ENCODE measurements around the gene NOP10.
"Not testable (repeated sequence)": the region's sequence is repeated elsewhere in the genome, so short reads cannot be mapped to it uniquely, and the experiment has no call there.

Gene NOP10

GRCh38 chr15:34358367-34358766 is 15.4 kb upstream of the NOP10 start:
- no peak for DNase-seq

GRCh38 chr15:34357653-34358052 is 14.7 kb upstream of the NOP10 start:
- no peak for DNase-seq

- no peak for DNase-seq
Observed at GRCh38 chr15:34355241-34355640, 12.3 kb upstream of the NOP10 start.

- DNase-seq: no peak
Observed at GRCh38 chr15:34354286-34354685, 11.3 kb upstream of the NOP10 start.

- DNase-seq: no peak
Observed at GRCh38 chr15:34353627-34354026, 10.7 kb upstream of the NOP10 start.

- DNase-seq: not testable (repeated sequence)
Observed at GRCh38 chr15:34352996-34353395, 10.1 kb upstream of the NOP10 start.

- DNase-seq: no peak
Observed at GRCh38 chr15:34349769-34350168, 6.8 kb upstream of the NOP10 start.

GRCh38 chr15:34348735-34349300 is 5.9 kb upstream of the NOP10 start:
- DNase-seq: no peak

GRCh38 chr15:34347951-34348638 is 5.2 kb upstream of the NOP10 start:
- DNase-seq: no peak

- DNase-seq: peak; percentile 10
Observed at GRCh38 chr15:34342213-34342736, 661 bp downstream of the NOP10 start.

GRCh38 chr15:34341381-34342212 is 1.3 kb downstream of the NOP10 start:
- no peak for DNase-seq

- DNase-seq: no peak
Observed at GRCh38 chr15:34339946-34340345, 3.0 kb downstream of the NOP10 start.

- DNase-seq: no peak
Observed at GRCh38 chr15:34338347-34338746, 4.6 kb downstream of the NOP10 start.

- DNase-seq: peak; percentile 90
Observed at GRCh38 chr15:34337557-34338306, 5.2 kb downstream of the NOP10 start, which contains the start of gene SLC12A6. TSS of gene SLC12A6 (minus strand) at chr15:34337781. CDS start at chr15:34336680, 1,101 bp downstream.

- peak; percentile 68 for DNase-seq
Observed at GRCh38 chr15:34336991-34337556, 5.9 kb downstream of the NOP10 start.

GRCh38 chr15:34336231-34336990 is 6.5 kb downstream of the NOP10 start:
- DNase-seq: no peak

GRCh38 chr15:34335176-34336032 is 7.5 kb downstream of the NOP10 start:
- peak; percentile 13 for DNase-seq

- DNase-seq: no peak
Observed at GRCh38 chr15:34334672-34335071, 8.3 kb downstream of the NOP10 start.

- peak; percentile 50 for DNase-seq
Observed at GRCh38 chr15:34332553-34333120, 10.3 kb downstream of the NOP10 start.

- no peak for DNase-seq
Observed at GRCh38 chr15:34331809-34332208, 11.1 kb downstream of the NOP10 start.
